ENCODE data around the gene SART1.

SART1 gene

GRCh38 chr11:65961267-65962140 is at the start of gene SART1:
SART1 (plus strand) TSS chr11:65961734; CDS start chr11:65961781, 47 bp downstream.
- peak; percentile 98 for DNase-seq

GRCh38 chr11:65912845-65913244 is 48.7 kb upstream of the SART1 start:
- DNase-seq, result no peak

- DNase-seq, result no peak
These were observed 46.3 kb upstream of the SART1 start for GRCh38 chr11:65915101-65915820.

- DNase-seq, result no peak
These were observed 45.7 kb upstream of the SART1 start for GRCh38 chr11:65915821-65916251.

- DNase-seq, result no peak
These were observed 45.1 kb upstream of the SART1 start for GRCh38 chr11:65916391-65916790.

- no peak for DNase-seq
These were observed 44.5 kb upstream of the SART1 start for GRCh38 chr11:65917077-65917433.

- DNase-seq, result no peak
These were observed 43.9 kb upstream of the SART1 start for GRCh38 chr11:65917434-65918210.

GRCh38 chr11:65918211-65919140 is 43.1 kb upstream of the SART1 start, which contains the start of gene C11orf68:
C11orf68 (minus strand) TSS chr11:65919062; CDS start chr11:65919031, 31 bp downstream.
- peak; percentile 42 for DNase-seq

GRCh38 chr11:65919141-65919572 is 42.4 kb upstream of the SART1 start, which contains the start of gene DRAP1:
DRAP1 (plus strand) TSS chr11:65919426; CDS start chr11:65919502, 76 bp downstream.
- peak; percentile 97 for DNase-seq

GRCh38 chr11:65919573-65920371 is 41.8 kb upstream of the SART1 start:
- DNase-seq, result no peak

GRCh38 chr11:65920372-65920802 is 41.1 kb upstream of the SART1 start:
- DNase-seq, result no peak

GRCh38 chr11:65921033-65921555 is 40.4 kb upstream of the SART1 start:
- DNase-seq, result no peak

- DNase-seq, result no peak
These were observed 39.7 kb upstream of the SART1 start for GRCh38 chr11:65921876-65922275.

- DNase-seq, result no peak
These were observed 39.0 kb upstream of the SART1 start for GRCh38 chr11:65922565-65922964.

GRCh38 chr11:65925397-65925796 is 36.1 kb upstream of the SART1 start:
- DNase-seq, result no peak

- DNase-seq, result no peak
These were observed 33.6 kb upstream of the SART1 start for GRCh38 chr11:65927904-65928397.

GRCh38 chr11:65928667-65929066 is 32.9 kb upstream of the SART1 start:
- DNase-seq, result no peak

GRCh38 chr11:65931773-65932557 is 29.6 kb upstream of the SART1 start:
- no peak for DNase-seq

GRCh38 chr11:65932558-65932919 is 29.0 kb upstream of the SART1 start:
- DNase-seq, result no peak

GRCh38 chr11:65934014-65934413 is 27.5 kb upstream of the SART1 start:
- DNase-seq, result no peak

All from NCI-H1105 treated with DMSO at 0.1 percent for 48 hours (cell line).